Islet of Langerhans (tissue), 1 donor: ENCODE results near the gene AMOT.

Experiments
- FAIRE-seq: peaks from one replicate; lab custom pipeline; 2011; peaks lifted over from hg19 to GRCh38; lab: Jason Lieb, UNC

The AMOT gene

DNA sequence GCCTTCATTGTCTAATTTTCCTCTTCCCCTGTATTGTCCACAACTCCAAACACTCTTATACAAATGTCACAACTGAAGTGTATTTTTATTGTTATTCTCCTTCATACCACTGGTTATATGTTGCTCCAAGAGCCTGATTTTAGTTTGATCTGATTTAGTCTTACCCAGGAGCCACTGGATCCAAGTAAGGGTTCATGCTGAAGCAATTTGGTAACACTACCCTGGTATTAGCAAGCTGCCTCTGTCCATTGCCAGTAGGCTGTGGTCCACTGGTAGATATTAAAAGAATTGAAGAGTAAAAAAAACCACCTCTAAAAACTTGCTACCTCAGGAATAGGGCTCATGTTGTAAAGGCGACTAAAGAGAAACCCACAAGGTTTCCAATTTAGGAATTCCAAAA lies 41.2 kb downstream of the AMOT start:
- no peak for FAIRE-seq

DNA sequence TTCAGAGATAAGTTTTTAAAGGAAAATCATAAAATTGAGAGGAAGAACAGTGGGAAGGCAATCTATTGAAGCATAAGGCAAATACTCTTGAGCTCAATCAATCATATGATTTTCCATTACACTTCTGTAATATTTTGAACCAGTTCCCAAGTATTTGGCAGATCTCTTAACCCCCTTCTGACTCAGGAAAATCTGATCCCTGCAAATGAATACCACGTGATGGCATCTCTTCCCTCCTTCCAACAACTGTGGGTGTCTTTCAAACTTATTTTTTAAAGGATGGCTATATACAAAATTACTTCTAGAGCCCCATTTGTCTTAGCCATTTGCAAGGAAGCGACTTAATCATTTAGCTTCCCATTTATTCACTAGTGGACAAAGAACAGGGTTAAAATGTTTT lies 41.9 kb downstream of the AMOT start:
- FAIRE-seq: no peak

DNA sequence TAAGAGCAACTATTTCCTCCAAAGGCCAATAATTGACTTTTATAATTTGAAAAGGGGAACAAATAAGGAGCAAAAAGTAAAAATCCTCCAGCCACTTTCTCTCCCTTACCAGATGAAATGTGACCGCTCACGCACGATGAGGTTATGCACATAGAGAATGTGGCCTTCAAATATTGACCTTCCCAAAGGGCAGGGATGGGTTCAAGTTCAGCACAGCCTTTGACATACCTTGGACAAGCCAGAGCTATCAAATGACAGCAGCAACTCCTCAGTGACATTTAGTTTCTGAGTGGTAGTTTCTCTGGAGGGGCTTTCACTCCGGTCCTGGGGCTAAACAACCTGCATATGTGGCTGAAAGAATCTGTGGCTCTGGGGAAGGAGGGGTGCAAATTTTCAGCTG lies 50.7 kb downstream of the AMOT start:
- no peak for FAIRE-seq

DNA sequence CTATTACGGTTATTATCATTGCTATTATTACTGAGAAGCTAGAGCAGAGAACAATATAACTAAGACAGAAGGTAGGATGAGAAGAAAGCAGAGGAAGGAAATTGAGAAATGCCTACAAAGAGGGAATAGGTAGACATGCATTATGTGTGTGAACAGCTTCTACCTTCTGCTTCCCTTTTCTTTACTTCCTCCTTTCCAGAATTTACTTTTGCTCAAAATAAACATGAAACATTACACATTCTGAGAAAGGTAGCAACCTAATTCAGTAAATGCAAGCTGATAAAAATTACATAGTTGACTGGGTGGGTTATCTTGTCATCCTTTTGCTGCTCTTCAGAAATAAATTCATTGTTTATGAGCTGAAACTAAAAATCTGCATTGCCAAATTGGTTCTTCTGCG lies 54.6 kb downstream of the AMOT start:
- peak; percentile 13 for FAIRE-seq

DNA sequence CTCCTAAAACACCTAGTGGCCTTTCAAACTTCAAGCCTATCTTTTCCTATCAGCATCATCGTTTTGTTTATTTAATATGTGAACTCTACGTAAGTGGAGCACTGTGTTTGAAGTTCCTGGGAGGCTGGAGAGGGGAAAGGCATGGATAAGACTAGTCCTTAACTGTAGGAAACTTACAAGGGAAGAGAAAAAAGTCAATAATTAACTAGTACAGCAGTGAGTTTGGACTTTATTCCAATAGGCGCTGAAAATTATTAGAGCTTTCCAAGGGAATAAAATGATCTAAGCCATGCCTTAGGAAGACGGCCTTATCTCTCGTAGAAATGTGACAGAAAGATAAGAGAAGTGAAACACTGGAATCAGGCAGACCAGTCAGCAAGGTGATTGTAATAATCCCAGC lies 55.3 kb downstream of the AMOT start:
- peak; percentile 98 for FAIRE-seq

DNA sequence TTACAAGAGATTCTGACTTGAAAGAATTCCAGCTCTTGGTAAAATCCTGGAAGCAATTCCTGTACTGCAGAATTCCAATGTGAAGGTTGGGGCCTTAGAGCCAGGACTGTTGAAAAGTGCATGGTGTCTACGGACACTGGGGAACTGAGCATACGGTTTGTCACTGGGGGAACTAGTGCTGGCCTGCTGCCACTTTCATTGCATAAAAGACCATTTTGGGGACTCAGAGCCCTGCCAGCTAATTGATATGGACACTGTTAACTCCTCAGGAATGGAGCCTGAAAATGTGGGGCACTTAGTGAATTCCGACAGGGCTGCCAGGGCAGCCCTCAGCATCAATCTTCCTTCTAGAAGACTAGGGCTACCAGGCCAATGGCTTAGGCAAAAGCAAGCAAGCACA lies 55.9 kb downstream of the AMOT start:
- FAIRE-seq: no peak

DNA sequence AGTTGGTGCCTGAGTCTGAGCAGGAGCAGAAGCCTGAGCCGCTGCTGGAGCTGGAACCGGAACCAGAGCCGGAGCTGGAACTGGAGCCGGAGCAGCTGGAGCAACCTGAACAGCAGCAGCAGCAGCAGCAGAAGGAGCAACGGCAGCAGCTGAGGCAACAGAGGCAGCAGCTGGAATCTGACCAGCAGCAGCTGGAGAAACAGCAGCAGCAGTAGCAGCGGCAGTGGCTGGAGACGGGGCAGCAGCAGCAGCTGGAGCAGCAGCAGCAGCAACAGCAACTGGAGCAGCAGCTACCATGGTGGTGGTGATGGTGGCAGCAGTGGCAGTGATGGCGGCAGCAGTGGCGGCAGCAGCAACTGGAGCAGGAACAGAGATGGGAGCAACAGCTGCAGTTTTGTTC lies 61.5 kb downstream of the AMOT start:
- FAIRE-seq: no peak

DNA sequence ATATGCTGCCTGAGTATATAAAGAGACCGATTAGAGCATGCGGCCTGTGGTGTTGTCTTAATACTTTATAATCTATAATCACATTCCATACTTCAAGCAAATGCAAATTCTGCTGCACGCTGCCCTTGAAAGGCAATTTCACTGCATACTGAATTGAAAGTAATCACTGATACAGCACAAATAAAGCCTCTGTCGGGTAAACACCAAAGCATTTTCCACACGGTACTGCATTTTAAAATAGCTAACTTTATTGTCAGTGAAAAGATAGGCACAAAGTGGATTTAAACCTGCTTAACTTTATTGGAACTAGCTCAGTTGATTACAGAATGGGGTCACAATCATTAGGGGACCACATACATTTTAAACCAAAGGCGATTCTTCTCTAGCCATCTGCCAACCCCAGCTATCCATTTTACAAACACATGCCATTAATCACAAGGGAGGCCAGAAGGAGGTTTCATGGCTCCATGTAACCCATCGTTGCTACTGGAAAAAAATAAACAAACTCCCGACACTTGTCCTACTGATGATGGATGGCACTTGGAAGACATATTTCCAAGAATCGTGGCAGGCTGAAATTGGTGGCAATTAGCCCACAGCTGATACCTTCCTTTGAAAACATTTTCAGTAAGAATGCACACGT lies 65.9 kb downstream of the AMOT start:
- FAIRE-seq: no peak

DNA sequence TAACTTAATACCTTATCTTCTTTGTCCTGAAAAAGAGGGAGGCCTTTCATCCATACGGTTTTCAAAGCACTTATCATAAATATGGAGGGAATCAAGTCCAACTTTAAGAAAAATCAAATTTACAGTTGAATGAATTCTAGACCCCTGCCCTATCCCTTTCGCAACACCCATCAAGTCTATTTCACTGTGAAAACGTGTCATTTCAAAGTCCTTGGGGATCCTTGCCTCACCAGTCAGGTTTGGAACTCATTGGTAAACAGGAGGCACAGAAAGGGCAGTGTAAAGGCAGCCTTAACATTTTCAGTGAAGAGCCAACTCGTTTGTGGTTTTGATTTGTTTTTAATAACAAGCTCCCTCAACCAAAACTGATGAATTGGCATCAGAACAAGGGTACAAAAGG lies 66.5 kb downstream of the AMOT start:
- FAIRE-seq: peak; percentile 24

DNA sequence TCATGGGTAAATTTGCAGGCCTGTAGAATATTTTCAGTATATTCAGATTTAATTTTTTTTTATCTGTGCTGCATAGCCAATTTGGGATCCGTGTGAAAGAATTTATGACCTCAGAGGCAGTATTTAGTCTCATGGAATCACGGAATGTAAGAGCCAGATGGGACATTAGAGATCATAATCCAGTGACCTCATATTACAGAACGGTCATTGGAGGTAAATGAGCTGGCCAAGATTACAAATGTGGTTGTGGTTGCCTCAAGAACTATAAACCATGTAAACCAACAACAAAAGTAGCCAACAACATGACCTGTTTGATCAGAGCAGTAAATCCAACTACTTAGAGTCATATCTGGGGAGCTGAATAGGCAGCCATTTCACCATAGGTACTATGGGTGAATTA lies 71.6 kb downstream of the AMOT start:
- FAIRE-seq: no peak

DNA sequence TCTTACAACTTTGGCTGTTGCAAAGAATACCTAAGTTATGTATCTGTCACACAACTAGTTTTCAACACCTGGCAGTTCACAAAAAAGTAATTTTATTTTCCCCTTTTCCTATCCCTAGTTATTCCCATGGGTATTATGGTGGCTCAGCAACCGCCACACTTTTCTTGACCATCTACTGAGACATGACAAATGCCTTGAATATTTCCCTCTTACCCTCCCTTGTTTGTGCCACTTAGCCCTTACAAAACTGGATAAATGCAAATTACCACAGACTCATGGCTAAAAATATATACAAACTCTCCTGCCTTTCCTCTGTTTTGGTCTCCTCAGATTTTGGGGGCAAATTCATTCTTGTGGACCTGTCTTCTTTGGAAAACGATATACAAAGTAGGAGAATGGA lies 72.1 kb downstream of the AMOT start:
- FAIRE-seq: no peak

DNA sequence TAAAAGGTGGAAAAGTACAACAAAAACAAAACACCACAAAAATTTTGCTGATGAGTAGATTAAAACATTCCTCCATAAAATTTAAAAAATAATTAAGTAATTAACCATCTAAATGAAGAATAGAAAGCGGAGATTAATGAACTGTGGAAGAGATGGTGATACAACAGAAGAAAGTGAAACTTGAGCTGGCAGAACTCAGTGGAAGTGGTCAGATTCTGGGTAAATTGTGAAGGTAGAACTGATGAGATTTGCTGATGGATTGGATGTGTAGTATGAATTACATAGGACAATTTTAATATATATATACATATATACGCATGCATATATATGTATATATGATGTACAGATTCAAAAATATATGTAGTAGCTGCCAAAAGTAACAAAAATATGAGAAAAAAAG lies 73.9 kb downstream of the AMOT start:
- no peak for FAIRE-seq

DNA sequence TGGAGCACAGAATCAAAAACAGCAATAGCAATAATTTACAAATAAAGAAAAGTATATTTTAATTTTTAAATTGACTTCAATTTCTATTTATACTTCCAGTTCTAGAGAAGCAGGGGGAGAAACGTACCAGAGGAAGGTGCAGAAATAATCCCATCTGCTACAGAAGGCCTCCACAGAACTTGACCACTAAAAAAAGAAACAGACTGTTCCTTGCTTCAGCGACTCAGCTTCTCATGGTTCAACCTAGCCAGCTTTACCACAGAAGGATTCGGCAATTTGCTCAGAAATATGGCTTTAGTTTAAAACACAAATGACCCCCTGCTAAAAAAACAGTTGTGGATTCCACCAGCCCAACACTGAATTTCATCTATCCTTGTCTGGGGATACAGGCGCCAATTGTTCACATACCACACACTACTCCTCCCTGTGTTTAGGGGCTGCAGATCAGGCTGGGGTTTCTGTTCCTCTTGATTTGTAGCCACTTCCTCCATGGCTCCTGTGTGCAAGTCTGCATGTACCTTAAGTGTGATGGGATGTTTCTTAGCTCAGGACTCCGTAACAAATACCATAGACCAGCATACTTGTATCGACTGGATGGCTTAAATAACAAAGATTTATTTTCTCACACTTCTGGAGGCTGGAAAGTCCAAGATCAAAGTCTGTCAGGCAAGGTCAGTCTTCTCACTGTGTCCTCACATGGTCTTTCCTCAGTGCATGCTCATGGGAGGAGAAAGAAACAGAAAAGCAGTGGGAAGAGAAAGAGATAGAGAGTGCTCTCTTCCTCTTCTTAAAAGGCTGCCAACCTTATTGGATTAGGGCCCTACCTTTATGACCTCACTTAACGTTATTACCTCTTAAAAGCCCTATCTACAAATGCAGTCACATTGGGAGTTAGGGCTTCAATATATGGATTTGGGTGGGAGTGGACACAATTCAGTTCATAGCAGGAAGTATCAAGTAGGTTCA lies 79.1 kb downstream of the AMOT start:
- no peak for FAIRE-seq

DNA sequence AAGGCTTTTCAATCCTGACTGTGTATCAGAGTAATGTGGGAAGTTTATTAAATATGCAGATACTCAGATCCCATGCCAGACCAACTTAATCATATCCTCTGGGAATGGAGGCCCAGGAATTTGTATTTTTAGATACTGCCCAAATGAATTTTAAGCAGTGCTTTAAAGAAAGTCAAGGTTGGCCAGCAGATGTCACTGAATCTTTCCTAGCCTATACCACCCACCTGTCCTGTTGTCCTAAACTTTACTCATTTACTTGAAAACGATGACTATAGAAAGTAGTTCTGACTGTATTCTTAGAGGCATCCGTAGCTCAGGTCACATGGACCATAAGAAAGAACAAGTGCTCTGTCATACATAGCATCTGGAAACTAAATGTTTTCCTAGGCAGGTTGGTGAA lies 79.9 kb downstream of the AMOT start:
- FAIRE-seq: peak; percentile 21

DNA sequence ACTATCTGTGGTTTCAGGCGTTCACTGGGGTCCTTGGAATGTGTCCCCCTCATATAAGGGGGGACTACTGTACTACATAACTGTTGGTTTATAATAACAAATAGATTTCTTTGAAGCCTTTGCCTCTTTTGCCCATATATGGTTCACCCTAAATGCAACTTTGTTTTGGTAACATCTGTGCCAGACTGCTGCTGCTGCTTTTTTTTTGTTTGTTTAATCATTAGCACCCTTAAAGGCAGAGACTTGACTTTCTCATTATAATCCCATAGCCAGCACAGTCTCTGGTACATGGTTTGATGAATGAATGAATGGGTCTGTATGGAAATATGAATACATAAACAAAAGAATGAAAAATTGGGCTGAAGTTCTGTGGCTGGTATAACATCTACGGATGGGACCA lies 80.7 kb downstream of the AMOT start:
- FAIRE-seq: no peak

DNA sequence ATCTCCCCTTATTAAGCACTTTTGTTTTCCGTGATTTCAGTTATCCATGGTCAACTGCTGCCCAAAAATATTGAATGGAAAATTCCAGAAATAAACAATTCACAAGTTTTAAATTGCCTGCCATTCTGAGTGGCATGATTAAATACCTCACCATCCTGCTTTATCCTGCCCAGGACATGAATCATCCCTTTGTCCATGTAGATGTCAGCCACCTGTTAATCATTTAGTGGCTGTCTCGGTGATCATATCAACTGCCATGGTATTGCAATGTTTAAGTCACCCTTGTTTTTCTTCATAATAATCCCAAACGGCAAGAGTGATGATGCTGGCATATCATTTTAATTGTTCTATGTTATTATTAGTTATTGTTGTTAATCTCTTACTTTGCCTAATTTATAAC lies 81.1 kb downstream of the AMOT start:
- FAIRE-seq: peak; percentile 92

DNA sequence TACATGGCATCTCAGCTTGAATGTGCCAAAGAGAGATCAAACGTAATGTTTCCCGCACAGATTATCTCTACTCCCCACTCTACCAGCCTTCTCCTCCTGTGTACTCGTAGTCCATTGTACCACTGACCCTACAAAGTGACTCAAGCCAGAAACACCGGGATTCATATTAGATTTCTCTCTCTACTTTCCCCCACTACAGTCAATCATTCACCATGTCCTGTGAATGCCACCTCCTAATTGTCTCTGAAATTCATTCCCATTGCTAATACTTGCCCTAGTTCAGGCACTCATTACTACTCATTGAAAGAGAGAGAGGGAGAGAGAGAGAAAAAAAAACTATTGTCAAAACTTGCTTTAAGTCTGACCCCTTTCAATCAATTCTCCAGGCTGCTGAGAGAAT lies 82.7 kb downstream of the AMOT start:
- no peak for FAIRE-seq

DNA sequence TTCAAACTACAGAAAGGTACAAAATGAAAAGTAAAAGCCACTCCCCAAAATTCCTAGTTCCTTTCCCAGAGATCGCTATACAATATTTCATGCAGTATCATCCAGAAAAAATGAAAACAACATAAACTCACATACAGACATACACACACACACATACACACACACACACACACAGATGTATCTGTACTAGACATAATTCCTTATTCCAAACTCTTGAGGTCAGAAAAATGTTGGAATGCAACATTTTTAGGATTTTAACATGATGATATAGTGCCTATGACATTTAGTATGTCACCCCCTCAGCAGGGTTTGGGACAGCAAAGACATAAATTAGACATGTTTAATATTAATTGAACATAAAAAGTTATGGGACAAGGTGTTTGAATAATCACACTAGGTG lies 87.5 kb downstream of the AMOT start:
- FAIRE-seq: no peak

DNA sequence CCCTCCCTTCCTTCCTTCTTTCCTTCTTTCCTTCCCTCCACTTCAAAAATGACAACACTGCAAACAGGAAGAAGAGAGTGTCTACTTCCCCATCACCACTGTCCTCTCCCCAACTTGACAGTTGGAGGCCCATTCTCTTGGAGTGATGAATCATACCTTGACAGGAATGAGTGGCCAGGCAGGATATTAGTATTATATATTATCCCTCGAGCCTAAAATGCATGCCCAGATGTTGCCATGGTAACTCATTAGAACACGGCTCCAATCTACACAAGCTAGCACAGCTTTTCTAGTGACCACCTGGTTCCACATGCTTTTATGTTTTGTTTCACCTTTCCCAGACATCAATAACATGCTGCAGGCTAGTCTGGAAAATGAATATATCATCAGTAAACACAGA lies 89.6 kb downstream of the AMOT start:
- no peak for FAIRE-seq

DNA sequence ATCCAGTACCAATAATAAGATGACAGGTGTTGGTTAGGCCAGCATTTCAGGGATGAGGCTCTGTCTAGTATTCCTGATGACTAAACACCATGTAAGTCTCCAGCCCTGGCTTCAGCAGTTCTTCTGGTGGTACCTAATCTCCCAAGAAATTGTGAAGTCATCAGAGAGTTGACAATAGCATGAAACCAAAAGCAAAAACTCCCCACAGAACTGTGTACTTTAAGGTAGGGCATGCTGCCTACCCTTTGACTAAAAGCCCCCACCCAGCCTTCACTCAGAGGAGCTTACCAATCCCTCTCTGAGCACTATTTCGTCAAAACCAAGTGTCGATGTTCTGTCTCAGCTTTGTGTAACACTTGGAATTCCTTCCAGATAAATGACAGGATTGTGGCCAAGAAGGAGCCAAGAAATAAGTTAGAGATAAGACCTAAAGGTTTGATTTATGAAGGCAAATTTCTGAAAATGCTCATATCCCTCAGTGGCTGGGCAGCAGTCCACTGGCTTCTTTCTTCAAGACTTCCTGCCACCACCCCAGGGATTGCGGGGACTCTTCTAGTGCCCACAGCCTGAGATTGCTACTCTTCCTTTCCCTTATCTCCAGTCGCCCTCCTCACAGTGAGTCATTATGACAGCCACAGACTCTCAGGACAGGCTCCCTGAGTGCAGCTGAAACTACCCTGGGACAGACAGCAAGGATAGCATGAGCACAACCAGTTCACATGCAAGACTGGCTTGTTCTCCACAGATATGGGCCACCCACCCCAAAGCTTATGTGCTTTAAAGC lies 93.6 kb downstream of the AMOT start:
- FAIRE-seq: no peak

DNA sequence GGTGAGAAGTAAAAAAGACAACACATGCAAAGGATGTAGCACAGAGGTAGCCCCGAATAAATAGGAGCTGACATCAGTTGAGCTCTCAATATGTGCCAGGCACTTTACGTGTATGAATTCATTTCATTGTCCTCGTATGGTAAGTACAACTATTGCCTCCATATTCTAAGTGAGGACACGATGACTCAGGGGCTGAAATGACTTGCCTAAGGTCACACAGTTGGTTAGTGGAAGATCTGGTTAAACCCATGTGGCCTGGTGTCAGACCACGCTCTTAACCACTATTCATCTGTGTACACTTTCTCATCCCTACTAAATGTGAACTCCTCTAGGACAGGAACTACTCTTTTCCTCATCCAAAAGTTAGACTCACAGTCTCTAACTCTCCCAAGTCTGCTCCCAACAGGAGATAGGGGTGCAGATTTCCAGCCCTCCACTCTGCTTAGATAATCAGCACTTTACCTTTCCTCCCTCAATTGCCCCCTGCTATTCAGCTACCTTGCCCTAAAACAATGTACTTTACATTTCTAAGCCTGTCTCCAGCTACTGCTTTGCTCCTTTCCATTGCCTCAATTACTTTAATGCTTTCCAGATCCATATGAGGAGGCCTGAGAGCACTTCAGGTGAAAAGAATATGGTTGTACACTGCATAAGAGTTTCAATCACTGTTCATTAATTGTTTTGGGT lies 102.1 kb downstream of the AMOT start:
- no peak for FAIRE-seq

DNA sequence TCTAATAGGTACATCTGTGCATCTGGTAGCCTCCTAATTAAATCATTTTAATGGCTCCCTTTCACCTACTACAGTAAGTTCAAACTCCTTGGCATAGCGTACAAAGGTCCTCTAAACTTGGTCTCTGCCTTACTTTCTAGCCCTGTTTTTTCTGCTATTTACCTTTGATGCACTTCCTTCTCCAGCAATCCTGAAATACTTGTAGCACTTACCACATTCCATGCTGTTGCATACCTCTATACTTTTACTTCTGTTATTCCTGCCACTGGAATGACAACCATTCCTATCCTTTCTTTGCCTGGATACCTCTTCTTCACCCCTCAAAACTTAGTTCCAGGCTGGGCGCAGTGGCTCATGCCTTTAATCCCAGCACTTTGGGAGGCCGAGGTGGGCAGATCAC lies 104.3 kb downstream of the AMOT start:
- no peak for FAIRE-seq

DNA sequence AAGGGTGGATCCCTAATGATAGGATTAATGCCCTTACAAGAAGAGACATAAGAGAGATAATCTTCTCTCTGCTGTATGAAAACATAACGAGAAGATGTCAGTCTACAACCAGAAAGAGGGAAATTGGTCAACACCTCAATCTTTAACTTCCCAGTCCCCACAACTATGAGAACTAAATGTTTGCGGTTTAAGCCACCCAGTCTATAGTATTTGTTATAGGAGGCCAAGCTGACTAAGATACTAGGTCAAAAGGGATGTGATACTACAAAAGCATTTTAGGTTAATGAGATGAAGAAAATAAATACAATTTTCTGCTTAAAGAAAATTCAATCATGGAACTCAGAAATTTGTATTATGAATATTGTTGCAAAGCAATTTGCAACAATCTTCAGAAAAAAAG lies 105.5 kb downstream of the AMOT start:
- FAIRE-seq: no peak
